ENCODE results near the gene NLRC5.
"Not testable (repeated sequence)": the region's sequence is repeated elsewhere in the genome, so short reads cannot be mapped to it uniquely, and the experiment has no call there.

NLRC5 gene

GRCh38 chr16:57069635-57070370 is 80.4 kb downstream of the NLRC5 start:
- DNase-seq (ENCODE audit: low read depth in 2 of 3, low spot score in 1 of 3) = no peak

GRCh38 chr16:57070424-57070823 is 81.1 kb downstream of the NLRC5 start:
- no peak for DNase-seq (ENCODE audit: low read depth in 2 of 3, low spot score in 1 of 3)

GRCh38 chr16:57071081-57071732 is 81.8 kb downstream of the NLRC5 start:
- DNase-seq (ENCODE audit: low read depth in 2 of 3, low spot score in 1 of 3) = not testable (repeated sequence)

GRCh38 chr16:57071831-57072582 is 82.7 kb downstream of the NLRC5 start:
- no peak for DNase-seq (ENCODE audit: low read depth in 2 of 3, low spot score in 1 of 3)

GRCh38 chr16:57072616-57073275 is 83.4 kb downstream of the NLRC5 start:
- no peak for DNase-seq (ENCODE audit: low read depth in 2 of 3, low spot score in 1 of 3)

- DNase-seq (ENCODE audit: low read depth in 2 of 3, low spot score in 1 of 3) = no peak
Observed at GRCh38 chr16:57077714-57078113, 88.4 kb downstream of the NLRC5 start.

DNA sequence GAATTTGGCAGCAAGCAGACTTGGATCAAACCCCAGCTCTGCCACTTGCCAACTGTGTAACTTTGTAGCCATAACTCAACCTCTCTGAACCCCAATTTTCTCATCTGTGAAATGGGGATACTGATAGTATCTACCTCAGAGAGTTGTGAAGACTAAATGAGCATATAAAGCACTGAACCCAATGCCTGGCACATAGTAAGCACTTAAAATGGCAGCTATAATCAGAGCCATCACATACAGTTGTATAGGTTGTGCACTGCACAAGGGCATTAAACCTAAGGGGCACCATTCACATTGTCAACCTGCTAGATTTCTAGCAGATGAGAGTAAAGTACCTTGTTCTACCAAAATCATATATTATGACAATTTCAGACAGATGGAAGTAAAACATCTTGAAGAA is 92.4 kb downstream of the NLRC5 start:
- DNase-seq (ENCODE audit: low read depth in 2 of 3, low spot score in 1 of 3) = no peak

GRCh38 chr16:57082664-57083063 is 93.3 kb downstream of the NLRC5 start:
- DNase-seq (ENCODE audit: low read depth in 2 of 3, low spot score in 1 of 3) = no peak

GRCh38 chr16:57083485-57084126 is 94.2 kb downstream of the NLRC5 start:
- DNase-seq (ENCODE audit: low read depth in 2 of 3, low spot score in 1 of 3) = no peak

- DNase-seq (ENCODE audit: low read depth in 2 of 3, low spot score in 1 of 3) = peak; percentile 46 to 82 (median 58)
Observed at GRCh38 chr16:57084257-57084770, 95.0 kb downstream of the NLRC5 start.

DNA sequence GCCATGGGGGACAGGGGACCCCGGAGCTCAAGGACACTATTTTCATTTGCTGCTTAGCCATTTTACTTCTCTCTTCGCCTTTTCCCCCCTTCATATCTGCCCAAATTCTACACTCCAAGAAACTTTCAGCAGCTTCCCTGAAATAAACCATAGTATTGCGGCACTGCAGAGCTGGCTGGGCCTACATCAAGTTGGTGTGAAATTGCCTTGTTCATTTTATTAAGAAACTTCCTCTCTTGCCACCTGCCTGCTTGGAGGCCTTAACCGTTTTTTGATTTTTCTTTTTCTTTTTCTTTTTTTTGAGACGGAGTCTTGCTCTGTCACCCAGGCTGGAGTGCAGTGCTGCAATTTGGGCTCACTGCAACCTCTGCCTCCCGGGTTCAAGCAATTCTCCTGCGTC is 95.6 kb downstream of the NLRC5 start:
- DNase-seq (ENCODE audit: low read depth in 2 of 3, low spot score in 1 of 3) = no peak

- DNase-seq (ENCODE audit: low read depth in 2 of 3, low spot score in 1 of 3) = no peak
Observed at GRCh38 chr16:57087003-57087402, 97.6 kb downstream of the NLRC5 start.

DNA sequence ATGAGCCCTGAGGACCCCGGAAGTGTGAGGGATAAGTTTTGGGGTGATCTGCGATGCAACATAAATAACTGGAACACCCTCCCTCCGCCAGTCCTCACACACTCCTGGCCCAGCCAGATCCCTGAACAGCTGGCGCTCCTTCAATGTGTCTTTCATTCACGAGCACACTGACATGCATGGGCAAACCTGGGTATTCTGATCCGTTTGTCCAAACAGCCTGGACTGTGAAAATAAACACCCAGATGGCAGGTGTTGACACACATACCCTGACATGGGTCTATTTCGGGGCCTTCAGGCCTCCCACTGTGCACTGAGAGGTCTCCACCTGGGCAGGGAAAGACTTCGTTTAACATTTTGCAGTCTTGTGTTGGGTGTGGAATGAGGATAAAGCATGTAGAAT is 100.0 kb downstream of the NLRC5 start:
- no peak for DNase-seq (ENCODE audit: low read depth in 2 of 3, low spot score in 1 of 3)

- no peak for DNase-seq (ENCODE audit: low read depth in 2 of 3, low spot score in 1 of 3)
Observed at GRCh38 chr16:57091200-57091974, 102.0 kb downstream of the NLRC5 start.

- peak in 1 of 3 donors; percentile 30 for DNase-seq (ENCODE audit: low read depth in 2 of 3, low spot score in 1 of 3)
Observed at GRCh38 chr16:57091975-57092785, 102.8 kb downstream of the NLRC5 start, which contains the start of gene CPNE2. Gene CPNE2, plus strand, starts transcription at chr16:57092583. Its CDS starts 18,160 bp downstream, at chr16:57110743.

GRCh38 chr16:57092786-57093411 is 103.5 kb downstream of the NLRC5 start:
- peak in 1 of 3 donors; percentile 36 for DNase-seq (ENCODE audit: low read depth in 2 of 3, low spot score in 1 of 3)

DNA sequence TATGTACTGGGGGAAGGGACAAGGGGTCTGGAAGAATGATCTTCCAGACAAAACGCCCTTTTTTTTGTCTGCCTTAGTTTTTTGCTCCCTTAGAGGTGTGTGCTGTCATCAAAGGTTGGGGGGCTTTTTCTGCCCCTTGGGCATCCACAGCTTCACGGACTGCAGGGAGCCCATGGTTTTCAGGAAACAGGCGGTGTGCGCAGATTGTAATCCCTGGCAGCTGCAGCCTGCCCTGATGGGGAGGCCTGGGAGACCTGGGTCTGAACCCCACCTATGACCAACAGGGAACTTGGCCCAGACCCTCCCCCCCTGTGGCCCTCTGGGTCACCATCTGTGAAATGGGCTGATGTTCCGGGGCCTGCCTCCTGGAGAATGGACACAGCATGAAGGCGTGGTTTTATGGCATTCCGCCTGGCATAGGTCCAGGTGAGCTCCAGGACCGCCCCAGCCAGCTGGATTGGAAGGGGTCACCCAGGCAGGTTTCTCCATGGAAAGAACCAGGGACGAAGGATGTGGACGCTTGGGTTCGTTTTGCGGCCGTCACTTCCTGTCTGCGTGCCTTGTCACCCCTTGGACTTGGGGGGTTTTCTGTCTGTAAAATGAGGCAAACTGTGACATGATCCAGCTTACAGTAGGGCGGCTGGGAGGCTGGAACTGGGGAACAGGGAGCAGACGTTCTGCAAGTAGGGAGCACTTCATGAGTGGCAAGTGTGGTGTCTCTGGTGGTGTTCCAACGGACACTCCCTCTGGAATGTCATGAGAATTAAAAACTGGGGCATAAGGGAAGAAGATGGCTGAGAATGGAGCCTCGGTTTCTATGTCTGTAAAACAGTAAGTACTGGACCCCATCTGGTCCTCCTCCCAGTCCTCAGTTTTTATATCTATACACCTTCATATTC is 104.6 kb downstream of the NLRC5 start:
- DNase-seq (ENCODE audit: low read depth in 2 of 3, low spot score in 1 of 3) = no peak

- DNase-seq (ENCODE audit: low read depth in 2 of 3, low spot score in 1 of 3) = no peak
Observed at GRCh38 chr16:57094911-57095310, 105.6 kb downstream of the NLRC5 start.

All from stimulated activated CD4-positive, alpha-beta T cell treated with anti-CD3 and anti-CD28 coated beads, Interleukin-12 subunit alpha, Interleukin-12 subunit beta, amount 100 ng/mL, for 48 hours (primary cell).